Right hindlimb (tissue), 1 donor: ENCODE measurements around the gene ZNF689.
"Not testable (repeated sequence)": the region's sequence is repeated elsewhere in the genome, so short reads cannot be mapped to it uniquely, and the experiment has no call there.

ENCODE experiments used
- DNase-seq: peaks from one replicate; pipeline ENCODE4 v3.0.0-alpha.2; 2018

ZNF689 gene

GRCh38 chr16:30633526-30633925 lies 23.3 kb upstream of the ZNF689 start:
- DNase-seq = no peak

- DNase-seq = not testable (repeated sequence)
Measured at GRCh38 chr16:30632454-30632853, 22.3 kb upstream of the ZNF689 start.

GRCh38 chr16:30628628-30629540 lies 18.7 kb upstream of the ZNF689 start:
- DNase-seq = peak; percentile 83

GRCh38 chr16:30626236-30626635 lies 16.0 kb upstream of the ZNF689 start:
- DNase-seq = no peak

- DNase-seq = no peak
Measured at GRCh38 chr16:30623536-30624283, 13.5 kb upstream of the ZNF689 start.

- no peak for DNase-seq
Measured at GRCh38 chr16:30622455-30623032, 12.4 kb upstream of the ZNF689 start.

GRCh38 chr16:30621765-30622164 lies 11.6 kb upstream of the ZNF689 start:
- no peak for DNase-seq

GRCh38 chr16:30620169-30620568 lies 10.0 kb upstream of the ZNF689 start:
- no peak for DNase-seq

- no peak for DNase-seq
Measured at GRCh38 chr16:30619638-30620037, 9.4 kb upstream of the ZNF689 start.

GRCh38 chr16:30619202-30619601 lies 9.0 kb upstream of the ZNF689 start:
- no peak for DNase-seq

GRCh38 chr16:30615358-30616091 lies 5.3 kb upstream of the ZNF689 start:
- DNase-seq = no peak

GRCh38 chr16:30609002-30609925 lies 925 bp downstream of the ZNF689 start:
- peak; percentile 69 for DNase-seq

- DNase-seq = no peak
Measured at GRCh38 chr16:30606004-30606403, 4.2 kb downstream of the ZNF689 start.

- DNase-seq = no peak
Measured at GRCh38 chr16:30605158-30605557, 5.0 kb downstream of the ZNF689 start.

GRCh38 chr16:30604316-30604947 lies 5.8 kb downstream of the ZNF689 start:
- DNase-seq = no peak

GRCh38 chr16:30603945-30604315 lies 6.3 kb downstream of the ZNF689 start:
- no peak for DNase-seq

- DNase-seq = peak; percentile 36
Measured at GRCh38 chr16:30602616-30603277, 7.4 kb downstream of the ZNF689 start.

- no peak for DNase-seq
Measured at GRCh38 chr16:30601966-30602365, 8.2 kb downstream of the ZNF689 start.

GRCh38 chr16:30600929-30601328 lies 9.3 kb downstream of the ZNF689 start:
- no peak for DNase-seq

GRCh38 chr16:30600215-30600614 lies 10.0 kb downstream of the ZNF689 start:
- DNase-seq = no peak

GRCh38 chr16:30592871-30593270 lies 17.3 kb downstream of the ZNF689 start:
- no peak for DNase-seq
